ENCODE measurements around the gene MMP24. TPM values are rescaled to one million over a fixed set of nuclear protein-coding genes. Genes with fewer than 3 reads are reported as not detected.

The MMP24 gene
- total and polyA plus RNA-seq, 2 of the 13 experiments (the other 11 are each of a cell fraction or from before 2014, with no cell fraction given) = 0.29 to 0.35 TPM

DNA sequence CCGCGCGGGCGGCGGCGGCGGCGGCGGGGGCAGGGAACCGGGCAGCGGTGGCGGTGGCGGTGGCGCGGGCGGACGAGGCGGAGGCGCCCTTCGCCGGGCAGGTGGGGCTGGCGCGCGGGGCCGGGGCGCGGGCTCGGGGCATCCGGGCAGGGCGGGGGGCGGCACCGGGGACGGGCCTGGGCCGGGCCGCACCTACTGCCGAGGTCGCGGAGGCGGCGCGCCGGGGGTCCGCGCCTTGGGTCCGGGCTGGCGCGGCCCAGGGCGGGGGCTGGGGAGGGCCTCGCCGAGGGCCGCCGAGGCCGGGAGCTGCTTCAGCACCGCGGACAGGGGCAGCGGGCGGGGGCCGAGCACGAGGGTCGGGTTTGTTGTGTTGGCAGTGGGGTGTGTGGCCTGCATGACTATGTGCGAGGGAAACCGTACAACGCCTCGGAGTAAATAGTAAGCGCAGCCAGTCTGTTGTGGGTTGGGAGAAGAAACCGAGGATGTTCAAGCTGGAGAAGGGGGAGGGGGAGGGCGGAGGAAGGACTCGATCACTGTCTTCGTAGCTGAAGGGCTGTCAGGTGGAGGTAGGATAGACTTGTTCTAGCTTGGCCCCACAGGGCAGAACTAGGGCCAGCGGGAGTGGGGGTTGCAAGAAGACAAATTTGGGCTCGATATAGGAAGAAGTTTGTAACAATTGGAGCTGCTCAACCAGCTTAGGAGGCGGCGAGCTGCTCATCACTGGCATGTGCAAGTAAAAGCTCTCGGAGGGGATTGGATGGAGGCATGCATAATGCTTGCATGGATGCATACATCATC lies 593 bp downstream of the MMP24 start (continued):
- TF ChIP-seq SAP130 (CRISPR knock-in tag; IDR thresholded peaks at IDR 0.05; ENCODE audit: low read depth) = peak; percentile 97
- TF ChIP-seq, protein P1, sequence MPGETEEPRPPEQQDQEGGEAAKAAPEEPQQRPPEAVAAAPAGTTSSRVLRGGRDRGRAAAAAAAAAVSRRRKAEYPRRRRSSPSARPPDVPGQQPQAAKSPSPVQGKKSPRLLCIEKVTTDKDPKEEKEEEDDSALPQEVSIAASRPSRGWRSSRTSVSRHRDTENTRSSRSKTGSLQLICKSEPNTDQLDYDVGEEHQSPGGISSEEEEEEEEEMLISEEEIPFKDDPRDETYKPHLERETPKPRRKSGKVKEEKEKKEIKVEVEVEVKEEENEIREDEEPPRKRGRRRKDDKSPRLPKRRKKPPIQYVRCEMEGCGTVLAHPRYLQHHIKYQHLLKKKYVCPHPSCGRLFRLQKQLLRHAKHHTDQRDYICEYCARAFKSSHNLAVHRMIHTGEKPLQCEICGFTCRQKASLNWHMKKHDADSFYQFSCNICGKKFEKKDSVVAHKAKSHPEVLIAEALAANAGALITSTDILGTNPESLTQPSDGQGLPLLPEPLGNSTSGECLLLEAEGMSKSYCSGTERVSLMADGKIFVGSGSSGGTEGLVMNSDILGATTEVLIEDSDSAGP (CRISPR knock-in tag; IDR thresholded peaks at IDR 0.05; ENCODE audit: borderline replicate concordance) = no peak
- TF ChIP-seq ZNF138 (CRISPR knock-in tag; IDR thresholded peaks at IDR 0.05; ENCODE audit: low read depth) = peak; percentile 99
- TF ChIP-seq KAT2B (IDR thresholded peaks at IDR 0.05; ENCODE audit: borderline replicate concordance, low read depth, low read length) = no peak
- no peak for TF ChIP-seq RCOR2 (CRISPR knock-in tag; IDR thresholded peaks at IDR 0.05)
- TF ChIP-seq MBD4 (IDR thresholded peaks at IDR 0.05; ENCODE audit: borderline replicate concordance, low read length) = no peak
- 0 out of 2 replicates have a peak, but pooled peaks have one; percentile 77 for TF ChIP-seq KLF15 (CRISPR knock-in tag; IDR thresholded peaks at IDR 0.05; ENCODE audit: borderline replicate concordance)
- TF ChIP-seq, protein P2, sequence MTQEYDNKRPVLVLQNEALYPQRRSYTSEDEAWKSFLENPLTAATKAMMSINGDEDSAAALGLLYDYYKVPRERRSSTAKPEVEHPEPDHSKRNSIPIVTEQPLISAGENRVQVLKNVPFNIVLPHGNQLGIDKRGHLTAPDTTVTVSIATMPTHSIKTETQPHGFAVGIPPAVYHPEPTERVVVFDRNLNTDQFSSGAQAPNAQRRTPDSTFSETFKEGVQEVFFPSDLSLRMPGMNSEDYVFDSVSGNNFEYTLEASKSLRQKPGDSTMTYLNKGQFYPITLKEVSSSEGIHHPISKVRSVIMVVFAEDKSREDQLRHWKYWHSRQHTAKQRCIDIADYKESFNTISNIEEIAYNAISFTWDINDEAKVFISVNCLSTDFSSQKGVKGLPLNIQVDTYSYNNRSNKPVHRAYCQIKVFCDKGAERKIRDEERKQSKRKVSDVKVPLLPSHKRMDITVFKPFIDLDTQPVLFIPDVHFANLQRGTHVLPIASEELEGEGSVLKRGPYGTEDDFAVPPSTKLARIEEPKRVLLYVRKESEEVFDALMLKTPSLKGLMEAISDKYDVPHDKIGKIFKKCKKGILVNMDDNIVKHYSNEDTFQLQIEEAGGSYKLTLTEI (CRISPR knock-in tag; conservative IDR thresholded peaks at IDR 0.05) = no peak
- TF ChIP-seq ZNF329 (CRISPR knock-in tag; IDR thresholded peaks at IDR 0.05; ENCODE audit: low read depth) = peak; percentile 88
- TF ChIP-seq HES4 (CRISPR knock-in tag; IDR thresholded peaks at IDR 0.05; ENCODE audit: borderline replicate concordance) = peak; percentile 99
- TF ChIP-seq NFE2L1 (CRISPR knock-in tag; IDR thresholded peaks at IDR 0.05; ENCODE audit: borderline replicate concordance) = peak; percentile 72; the same call in 1 of the 2 replicates
- peak; percentile 59; the same call in 1 of the 2 replicates for TF ChIP-seq ARID2 (CRISPR knock-in tag; IDR thresholded peaks at IDR 0.05; ENCODE audit: borderline replicate concordance)
- peak; percentile 92; the same call in 1 of the 2 replicates for TF ChIP-seq ZNF180 (CRISPR knock-in tag; IDR thresholded peaks at IDR 0.05; ENCODE audit: borderline replicate concordance, low read depth)
- no peak for TF ChIP-seq ZBTB8A (CRISPR knock-in tag; IDR thresholded peaks at IDR 0.05; ENCODE audit: borderline replicate concordance, low read depth)
- no peak for TF ChIP-seq SCMH1 (CRISPR knock-in tag; IDR thresholded peaks at IDR 0.05; ENCODE audit: borderline replicate concordance)
- TF ChIP-seq, protein P3, sequence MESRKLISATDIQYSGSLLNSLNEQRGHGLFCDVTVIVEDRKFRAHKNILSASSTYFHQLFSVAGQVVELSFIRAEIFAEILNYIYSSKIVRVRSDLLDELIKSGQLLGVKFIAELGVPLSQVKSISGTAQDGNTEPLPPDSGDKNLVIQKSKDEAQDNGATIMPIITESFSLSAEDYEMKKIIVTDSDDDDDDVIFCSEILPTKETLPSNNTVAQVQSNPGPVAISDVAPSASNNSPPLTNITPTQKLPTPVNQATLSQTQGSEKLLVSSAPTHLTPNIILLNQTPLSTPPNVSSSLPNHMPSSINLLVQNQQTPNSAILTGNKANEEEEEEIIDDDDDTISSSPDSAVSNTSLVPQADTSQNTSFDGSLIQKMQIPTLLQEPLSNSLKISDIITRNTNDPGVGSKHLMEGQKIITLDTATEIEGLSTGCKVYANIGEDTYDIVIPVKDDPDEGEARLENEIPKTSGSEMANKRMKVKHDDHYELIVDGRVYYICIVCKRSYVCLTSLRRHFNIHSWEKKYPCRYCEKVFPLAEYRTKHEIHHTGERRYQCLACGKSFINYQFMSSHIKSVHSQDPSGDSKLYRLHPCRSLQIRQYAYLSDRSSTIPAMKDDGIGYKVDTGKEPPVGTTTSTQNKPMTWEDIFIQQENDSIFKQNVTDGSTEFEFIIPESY (CRISPR knock-in tag; IDR thresholded peaks at IDR 0.05) = no peak
- peak; percentile 92; the same call in 1 of the 2 replicates for TF ChIP-seq ARHGAP35 (CRISPR knock-in tag; IDR thresholded peaks at IDR 0.05; ENCODE audit: borderline replicate concordance)
- TF ChIP-seq, protein P4, sequence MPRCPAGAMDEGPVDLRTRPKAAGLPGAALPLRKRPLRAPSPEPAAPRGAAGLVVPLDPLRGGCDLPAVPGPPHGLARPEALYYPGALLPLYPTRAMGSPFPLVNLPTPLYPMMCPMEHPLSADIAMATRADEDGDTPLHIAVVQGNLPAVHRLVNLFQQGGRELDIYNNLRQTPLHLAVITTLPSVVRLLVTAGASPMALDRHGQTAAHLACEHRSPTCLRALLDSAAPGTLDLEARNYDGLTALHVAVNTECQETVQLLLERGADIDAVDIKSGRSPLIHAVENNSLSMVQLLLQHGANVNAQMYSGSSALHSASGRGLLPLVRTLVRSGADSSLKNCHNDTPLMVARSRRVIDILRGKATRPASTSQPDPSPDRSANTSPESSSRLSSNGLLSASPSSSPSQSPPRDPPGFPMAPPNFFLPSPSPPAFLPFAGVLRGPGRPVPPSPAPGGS (CRISPR knock-in tag; IDR thresholded peaks at IDR 0.05) = peak; percentile 96
- TF ChIP-seq ZNF253 (CRISPR knock-in tag; IDR thresholded peaks at IDR 0.05; ENCODE audit: borderline replicate concordance) = peak; percentile 94; the same call in 1 of the 2 replicates
- peak; percentile 96 for TF ChIP-seq ZNF331 (CRISPR knock-in tag; IDR thresholded peaks at IDR 0.05)
- TF ChIP-seq SOX6 (IDR thresholded peaks at IDR 0.05) = no peak
- no peak for TF ChIP-seq SOX6 (CRISPR knock-in tag; IDR thresholded peaks at IDR 0.05)
- TF ChIP-seq GATA4 (IDR thresholded peaks at IDR 0.05; ENCODE audit: borderline replicate concordance, low read depth) = no peak

Measured in HepG2 (cell line).